ENCODE data around the gene PEX13.

Gene PEX13

GRCh38 chr2:60974652-60975051, 42.9 kb upstream of the PEX13 start:
- H2AFZ ChIP-seq (ENCODE audit: low read depth, low read length): no peak overlapping the region
- no peaks in the 10 kb centered on the region for H3K36me3 ChIP-seq (ENCODE audit: insufficient read depth, low read length)
- no peak overlapping the region for H3K4me3 ChIP-seq (ENCODE audit: low read depth in 1 of 2, low read length in 2 of 2)
- no peak overlapping the region for H3K9ac ChIP-seq (ENCODE audit: low read depth, low read length)
- H3K27me3 ChIP-seq (ENCODE audit: insufficient read depth, low read length, poor library complexity): no peaks in the 10 kb centered on the region
- no peaks in the 10 kb centered on the region for H3K9me3 ChIP-seq (ENCODE audit: insufficient read depth, low read length, severe bottlenecking)
- DNase-seq (no peak), ATAC-seq (ENCODE audit: insufficient read depth, low read depth) (no peak)
- H4K20me1 ChIP-seq (ENCODE audit: insufficient read depth, low read length): no peaks in the 10 kb centered on the region
- no peak overlapping the region for H3K27ac ChIP-seq (ENCODE audit: low read length)
- TF ChIP-seq CTCF (IDR thresholded peaks at IDR 0.05; ENCODE audit: borderline replicate concordance, extremely low read depth, low read length, poor library complexity, severe bottlenecking) (no peak), EZH2 (IDR thresholded peaks at IDR 0.05; ENCODE audit: borderline replicate concordance, low read depth, low read length, severe bottlenecking) (no peak)
- H3K79me2 ChIP-seq (ENCODE audit: insufficient read depth, low read length): no peaks in the 10 kb centered on the region
- H3K4me2 ChIP-seq (ENCODE audit: insufficient read depth, low read length): no peak overlapping the region
- peaks cover 5% of the 10 kb centered on the region; the same call in 1 of the 2 replicates for H3K4me1 ChIP-seq (ENCODE audit: insufficient read depth, low read length)

- ATAC-seq (ENCODE audit: insufficient read depth, low read depth) (no peak), DNase-seq (no peak)
- Histone ChIP-seq H3K27me3 (ENCODE audit: insufficient read depth, low read length, poor library complexity) (no peaks in the 10 kb centered on the region), H3K4me1 (ENCODE audit: insufficient read depth, low read length) (peaks cover 2% of the 10 kb centered on the region; the same call in 1 of the 2 replicates), H4K20me1 (ENCODE audit: insufficient read depth, low read length) (no peaks in the 10 kb centered on the region), H3K4me3 (ENCODE audit: low read depth in 1 of 2, low read length in 2 of 2) (no peak overlapping the region), H3K9ac (ENCODE audit: low read depth, low read length) (no peak overlapping the region), H2AFZ (ENCODE audit: low read depth, low read length) (no peak overlapping the region), H3K27ac (ENCODE audit: low read length) (no peak overlapping the region), H3K79me2 (ENCODE audit: insufficient read depth, low read length) (no peaks in the 10 kb centered on the region), H3K9me3 (ENCODE audit: insufficient read depth, low read length, severe bottlenecking) (no peaks in the 10 kb centered on the region), H3K36me3 (ENCODE audit: insufficient read depth, low read length) (no peaks in the 10 kb centered on the region), H3K4me2 (ENCODE audit: insufficient read depth, low read length) (no peak overlapping the region)
- TF ChIP-seq EZH2 (IDR thresholded peaks at IDR 0.05; ENCODE audit: borderline replicate concordance, low read depth, low read length, severe bottlenecking) (no peak), CTCF (IDR thresholded peaks at IDR 0.05; ENCODE audit: borderline replicate concordance, extremely low read depth, low read length, poor library complexity, severe bottlenecking) (no peak)
Measured at GRCh38 chr2:60976256-60976850, 41.2 kb upstream of the PEX13 start.

GRCh38 chr2:60976875-60977561, 40.5 kb upstream of the PEX13 start:
- Histone ChIP-seq H3K9ac (ENCODE audit: low read depth, low read length) (no peak overlapping the region), H3K4me3 (ENCODE audit: low read depth in 1 of 2, low read length in 2 of 2) (no peak overlapping the region), H4K20me1 (ENCODE audit: insufficient read depth, low read length) (no peaks in the 10 kb centered on the region), H3K9me3 (ENCODE audit: insufficient read depth, low read length, severe bottlenecking) (no peaks in the 10 kb centered on the region), H3K27me3 (ENCODE audit: insufficient read depth, low read length, poor library complexity) (no peaks in the 10 kb centered on the region), H3K4me2 (ENCODE audit: insufficient read depth, low read length) (no peak overlapping the region), H2AFZ (ENCODE audit: low read depth, low read length) (no peak overlapping the region), H3K36me3 (ENCODE audit: insufficient read depth, low read length) (no peaks in the 10 kb centered on the region), H3K27ac (ENCODE audit: low read length) (no peak overlapping the region), H3K79me2 (ENCODE audit: insufficient read depth, low read length) (no peaks in the 10 kb centered on the region), H3K4me1 (ENCODE audit: insufficient read depth, low read length) (no peaks in the 10 kb centered on the region)
- DNase-seq: no peak
- TF ChIP-seq CTCF (IDR thresholded peaks at IDR 0.05; ENCODE audit: borderline replicate concordance, extremely low read depth, low read length, poor library complexity, severe bottlenecking): no peak
- TF ChIP-seq EZH2 (IDR thresholded peaks at IDR 0.05; ENCODE audit: borderline replicate concordance, low read depth, low read length, severe bottlenecking): no peak
- no peak for ATAC-seq (ENCODE audit: insufficient read depth, low read depth)

Measured in DND-41 (cell line).